A673 (cell line): ENCODE data around the gene IL11. TPM values are rescaled to one million over a fixed set of nuclear protein-coding genes. Genes with fewer than 3 reads are reported as not detected.

Experiments used
- BruUV-seq: library from RNA; stranded (reverse); fragments of 400-500 nt; replicated peaks from 2 replicates; lab custom pipeline; 2021; lab: Mats Ljungman, UMichigan
- CTCF ChIA-PET: fragments of 300-600 bp; sonication (Branson Sonifier 250); formaldehyde crosslinking; loops from one replicate; lab custom pipeline; 2022; ENCODE audit warnings: antibody characterized with exemption; lab: Charles Lee
- POLR2A ChIA-PET: fragments of 300-600 bp; sonication (Branson Sonifier 250); formaldehyde crosslinking; loops from one replicate; lab custom pipeline; 2022; ENCODE audit warnings: antibody characterized with exemption; ENCODE audit not compliant: low non-redundant PET; lab: Charles Lee
- DNase-seq: peaks from one replicate; pipeline ENCODE4 v3.0.0-alpha.2; 2015; ENCODE audit warnings: low spot score
- H3K27ac ChIP-seq: fragments of 200-600 bp; sonication (generic); 2 replicates; pipeline ENCODE4 v1.5.1; 2016; ENCODE audit warnings: mixed run types, low read depth, mild to moderate bottlenecking, mixed read lengths, antibody characterized with exemption, low read length; ENCODE audit not compliant: poor library complexity, severe bottlenecking
- H3K27me3 ChIP-seq: fragments of 200-600 bp; sonication (generic); replicated peaks from 2 replicates; pipeline ENCODE4 v1.6.1; 2017; ENCODE audit warnings: mixed run types, low read depth, mild to moderate bottlenecking, mixed read lengths, antibody characterized with exemption, low read length; ENCODE audit not compliant: insufficient read depth, poor library complexity
- H3K36me3 ChIP-seq: fragments of 200-600 bp; sonication (generic); 2 replicates; pipeline ENCODE4 v1.6.1; 2016; ENCODE audit warnings: mixed run types, mild to moderate bottlenecking, mixed read lengths, antibody characterized with exemption, low read length; ENCODE audit not compliant: insufficient read depth, poor library complexity, severe bottlenecking
- H3K4me1 ChIP-seq: fragments of 200-600 bp; sonication (generic); 2 replicates; pipeline ENCODE4 v1.6.1; 2017; ENCODE audit warnings: mixed run types, mild to moderate bottlenecking, mixed read lengths, antibody characterized with exemption, low read length; ENCODE audit not compliant: insufficient read depth, poor library complexity, severe bottlenecking
- H3K4me3 ChIP-seq: fragments of 200-600 bp; sonication (generic); 2 replicates; pipeline ENCODE4 v1.5.1; 2016; ENCODE audit warnings: low read depth, mixed run types, mild to moderate bottlenecking, mixed read lengths, low read length; ENCODE audit not compliant: poor library complexity, severe bottlenecking
- H3K9me3 ChIP-seq: fragments of 200-600 bp; sonication (generic); 2 replicates; pipeline ENCODE4 v1.6.1; 2016; ENCODE audit warnings: mixed run types, low read depth, mild to moderate bottlenecking, mixed read lengths, antibody characterized with exemption, low read length; ENCODE audit not compliant: poor library complexity, severe bottlenecking
- CTCF ChIP-seq: fragments of 300-800, 200-600 bp; sonication (generic); conservative IDR thresholded peaks from 2 replicates; pipeline ENCODE4 v1.5.1; 2017; ENCODE audit warnings: low read depth, mild to moderate bottlenecking, antibody characterized with exemption, low read length, moderate library complexity, mixed read lengths
- EZH2 ChIP-seq: fragments of 200-600 bp; sonication (generic); IDR thresholded peaks from 2 replicates; pipeline ENCODE4 v1.6.1; 2017; ENCODE audit warnings: borderline replicate concordance, low read depth, mild to moderate bottlenecking, mixed read lengths, antibody characterized with exemption, low read length; ENCODE audit not compliant: poor library complexity, severe bottlenecking
- intact Hi-C: fragments of 100-400 bp; cut with micrococcal nuclease; formaldehyde crosslinking; loops from one replicate; pipeline ENCODE4 v1.10.0; 2022; ENCODE audit not compliant: unreplicated experiment
- total RNA-seq: library from RNA; stranded (reverse); gene quantifications from 2 replicates; pipeline ENCODE4 v1.2.3, GENCODE V29; 2021

The IL11 gene
- total RNA-seq, 1 experiment from 2014 or later, result 0.47 TPM

GRCh38 chr19:55383279-55384130 is 13.2 kb upstream of the IL11 start:
- peak overlapping the region; percentile 88 for H3K27ac ChIP-seq
- peak; percentile 73 for DNase-seq
- H3K27me3 ChIP-seq, result no peaks in the 10 kb centered on the region
- no peaks in the 10 kb centered on the region for H3K9me3 ChIP-seq
- POLR2A ChIA-PET, result interaction anchor here (0.5 kb wide), 1 partner anchor 76 kb away, joined by 3 read pairs; no protein-coding TSS in a partner anchor
- BruUV-seq, result no TSS peak
- H3K4me1 ChIP-seq, result peaks cover 19% of the 10 kb centered on the region
- intact Hi-C loops, result loop anchor here (10.0 kb wide), 1 partner anchor 79 kb away; no protein-coding TSS in a partner anchor
- peak overlapping the region; percentile 98 for H3K4me3 ChIP-seq
- TF ChIP-seq EZH2, result no peak
- 0 out of 2 replicates have a peak, but pooled peaks have one; percentile 19 for TF ChIP-seq CTCF
- CTCF ChIA-PET, result interaction anchor here (1.0 kb wide), 1 partner anchor 120 kb away, joined by 3 read pairs; no protein-coding TSS in a partner anchor
- H3K36me3 ChIP-seq, result peaks cover 22% of the 10 kb centered on the region

GRCh38 chr19:55382522-55383054 is 12.3 kb upstream of the IL11 start:
- DNase-seq, result no peak
- Histone ChIP-seq H3K4me3 (no peak overlapping the region), H3K4me1 (peaks cover 14% of the 10 kb centered on the region), H3K36me3 (peaks cover 13% of the 10 kb centered on the region), H3K27me3 (no peaks in the 10 kb centered on the region), H3K9me3 (no peaks in the 10 kb centered on the region), H3K27ac (no peak overlapping the region)
- ChIA-PET POLR2A (no interaction called here), CTCF (no interaction called here)
- intact Hi-C loops, result loop anchor here (10.0 kb wide), 1 partner anchor 78 kb away; no protein-coding TSS in a partner anchor
- BruUV-seq, result no TSS peak
- TF ChIP-seq EZH2 (no peak), CTCF (no peak)

- TF ChIP-seq CTCF, result no peak
- no peak for TF ChIP-seq EZH2
- intact Hi-C loops, result loop anchor here (10.0 kb wide), 1 partner anchor 77 kb away; no protein-coding TSS in a partner anchor
- no peak overlapping the region for H3K4me3 ChIP-seq
- ChIA-PET CTCF (no interaction called here), POLR2A (no interaction called here)
- H3K9me3 ChIP-seq, result no peaks in the 10 kb centered on the region
- peaks cover 10% of the 10 kb centered on the region for H3K4me1 ChIP-seq
- H3K36me3 ChIP-seq, result peaks cover 7% of the 10 kb centered on the region
- no peak overlapping the region for H3K27ac ChIP-seq
- no peak for DNase-seq
- BruUV-seq, result no TSS peak
- H3K27me3 ChIP-seq, result no peaks in the 10 kb centered on the region
These were observed 11.8 kb upstream of the IL11 start for GRCh38 chr19:55382013-55382412.
